GM18907 (cell line): ENCODE data around the gene GSTO1.
A peak's percentile ranks its signal among the peaks of the same experiment; 100 is the strongest.
"Not testable (repeated sequence)": the region's sequence is repeated elsewhere in the genome, so short reads cannot be mapped to it uniquely, and the experiment has no call there.

Experiments
- ATAC-seq: cut with Tn5 transposase; IDR thresholded peaks from one replicate; pipeline ENCODE4 v1.9.1; 2021; ENCODE audit warnings: mild to moderate bottlenecking, moderate library complexity; ENCODE audit not compliant: unreplicated experiment

The GSTO1 gene

DNA sequence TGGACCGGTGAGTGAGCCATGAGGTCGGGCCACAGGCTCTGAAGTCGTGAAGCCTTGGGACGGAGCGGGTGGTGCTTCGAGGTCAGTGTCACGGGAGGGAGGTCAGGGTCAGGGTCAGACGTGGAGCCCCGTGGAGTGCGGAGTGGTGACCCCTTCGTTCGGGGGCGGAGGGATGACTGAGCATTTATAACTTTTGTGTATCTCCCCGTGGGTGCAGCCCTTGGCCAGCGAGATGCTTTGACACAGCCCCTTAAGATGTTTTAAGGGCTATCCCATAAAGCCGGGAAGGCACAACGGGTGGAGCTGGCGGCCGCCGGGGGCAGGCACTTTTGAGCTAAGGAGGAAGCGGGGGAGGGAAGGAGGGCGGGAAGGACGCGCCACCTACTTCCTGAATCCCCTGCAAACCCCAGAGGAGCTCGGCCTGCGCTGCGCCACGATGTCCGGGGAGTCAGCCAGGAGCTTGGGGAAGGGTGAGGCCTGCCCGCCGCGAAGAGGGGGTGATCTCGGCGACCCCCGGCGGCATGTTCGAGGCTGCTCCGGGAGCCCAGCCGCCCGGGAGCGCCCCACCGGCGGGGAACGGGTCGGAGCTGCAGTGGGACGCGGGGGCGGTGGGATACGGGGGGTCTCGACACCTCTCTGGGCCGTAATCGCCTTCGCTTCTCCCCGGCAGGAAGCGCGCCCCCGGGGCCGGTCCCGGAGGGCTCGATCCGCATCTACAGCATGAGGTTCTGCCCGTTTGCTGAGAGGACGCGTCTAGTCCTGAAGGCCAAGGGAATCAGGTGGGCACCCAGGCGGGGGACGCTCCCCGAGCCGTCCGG, at the start of gene GSTO1:
TSS of gene GSTO1 (plus strand) at position 400 of the 818 bp plus-strand sequence. CDS start at position 437, 37 bp downstream.
- ATAC-seq: peak; percentile 81

DNA sequence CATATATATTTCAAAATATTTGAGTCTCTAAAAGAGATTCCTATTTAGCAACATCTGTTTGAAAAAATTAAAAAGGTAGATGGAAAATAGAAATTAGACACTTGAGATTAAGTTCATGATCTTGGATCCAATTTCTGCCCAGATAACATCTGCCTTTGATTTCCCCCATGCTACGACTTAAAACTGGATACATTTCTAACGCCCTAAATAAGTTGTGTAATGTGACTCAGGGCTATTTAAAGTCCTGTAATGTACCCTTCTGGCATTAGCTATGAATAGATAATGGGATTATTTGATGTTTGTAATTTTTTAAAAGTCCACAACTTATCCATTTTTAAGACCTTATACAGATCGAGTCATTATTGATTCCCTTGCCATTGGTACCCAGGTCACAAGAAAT, 46.0 kb upstream of the GSTO1 start:
- no peak for ATAC-seq

DNA sequence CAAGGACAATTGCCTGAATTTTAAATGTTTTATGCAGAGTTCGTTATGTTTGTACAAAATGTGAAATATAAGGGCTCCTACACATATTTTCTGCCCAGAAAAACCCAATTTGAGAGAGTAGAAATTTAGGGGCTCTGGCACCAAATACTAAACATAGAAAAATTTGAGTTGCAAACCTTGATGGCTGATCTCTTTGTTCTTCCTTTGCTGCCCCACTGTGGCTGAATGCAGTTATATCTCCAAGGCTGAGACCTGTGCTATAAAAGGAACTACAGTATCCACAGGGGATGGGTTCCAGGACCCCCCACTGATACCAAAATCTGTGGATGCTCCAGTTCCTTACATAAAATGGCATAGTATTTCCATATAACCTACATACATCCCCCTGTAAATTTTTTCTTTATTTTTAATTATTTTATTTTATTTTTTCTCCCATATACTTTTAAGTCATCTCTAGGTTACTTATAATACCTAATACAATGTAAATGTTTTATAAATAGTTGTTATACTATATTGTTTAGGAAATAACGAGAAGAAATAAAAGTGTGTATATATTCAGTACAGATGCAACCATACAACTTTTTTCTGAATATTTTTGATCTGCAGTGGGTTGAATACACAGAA, 45.0 kb upstream of the GSTO1 start:
- no peak for ATAC-seq

DNA sequence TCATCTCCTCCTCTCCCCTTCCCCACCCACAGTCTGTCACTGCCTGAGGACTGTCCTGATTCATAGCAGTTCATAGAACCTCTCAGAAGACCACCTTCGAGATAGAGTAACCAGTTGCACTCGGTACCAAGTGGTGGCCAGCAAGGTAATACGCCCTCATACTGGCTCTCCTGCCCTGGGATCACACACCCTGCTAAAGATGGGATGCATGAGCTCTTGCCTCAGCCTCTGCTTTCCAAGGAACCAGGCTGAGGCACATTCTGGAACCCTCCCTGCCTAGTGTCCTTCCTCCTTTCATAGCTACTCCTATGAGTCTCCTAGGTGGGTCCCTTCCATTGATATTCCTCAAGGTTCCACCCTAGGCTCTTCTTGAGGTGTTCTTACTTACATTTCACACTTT, 38.1 kb upstream of the GSTO1 start:
- ATAC-seq: no peak

DNA sequence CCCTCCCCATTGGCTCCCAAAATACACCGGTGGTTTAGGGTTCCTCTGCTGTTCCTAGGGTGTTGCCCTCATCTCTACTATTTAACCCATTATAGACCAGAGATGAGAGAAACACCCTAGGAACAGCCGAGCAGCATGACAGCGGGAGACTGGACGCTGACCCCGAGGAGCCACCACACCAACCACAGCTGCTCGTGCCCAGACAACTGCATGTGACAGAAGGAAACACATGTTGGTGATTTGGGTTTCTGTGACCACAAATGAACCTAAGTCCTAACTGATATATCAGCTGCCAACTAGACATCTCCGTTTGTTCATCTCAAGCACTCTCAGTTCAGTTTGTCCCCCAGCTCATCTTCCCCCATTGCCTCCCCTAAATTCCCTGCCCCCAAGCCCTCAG, 35.9 kb upstream of the GSTO1 start:
- ATAC-seq: no peak

DNA sequence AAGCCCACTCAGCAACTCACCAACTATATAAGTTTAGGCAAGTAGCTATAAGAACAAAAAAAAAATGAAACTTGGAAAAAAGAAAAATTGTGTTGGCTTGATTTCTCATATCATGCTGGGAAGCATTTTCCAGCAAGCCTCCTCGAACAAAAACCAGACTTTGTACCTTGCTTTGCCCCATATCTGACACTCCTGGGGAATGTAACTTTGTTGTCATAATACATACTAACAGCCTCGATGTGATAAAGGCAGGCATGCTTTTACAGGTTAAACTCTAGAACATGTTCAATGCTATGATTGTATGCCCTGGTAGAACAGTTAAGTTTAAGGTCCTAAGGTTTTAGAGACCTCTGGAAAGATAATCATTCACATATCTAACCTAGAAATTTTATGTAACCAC, 34.2 kb upstream of the GSTO1 start:
- ATAC-seq: no peak

DNA sequence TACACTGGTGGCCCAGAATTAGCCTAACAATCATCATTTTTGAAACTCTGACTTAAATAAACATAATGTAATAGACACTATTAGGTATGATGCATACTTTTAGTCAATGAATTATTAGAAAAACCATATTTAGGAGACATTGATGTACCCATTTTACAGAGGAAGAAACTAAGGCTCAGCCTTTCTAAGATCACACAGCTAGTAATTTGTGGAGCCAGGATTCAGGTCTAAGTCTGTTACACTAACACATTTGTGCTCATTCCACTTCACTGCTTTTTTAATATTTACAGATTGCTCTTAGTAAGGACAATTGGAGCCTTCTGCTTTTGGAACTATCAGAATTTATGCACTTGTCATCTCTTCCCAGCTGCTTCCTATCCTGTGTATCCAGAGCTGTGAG, 31.4 kb upstream of the GSTO1 start:
- no peak for ATAC-seq

DNA sequence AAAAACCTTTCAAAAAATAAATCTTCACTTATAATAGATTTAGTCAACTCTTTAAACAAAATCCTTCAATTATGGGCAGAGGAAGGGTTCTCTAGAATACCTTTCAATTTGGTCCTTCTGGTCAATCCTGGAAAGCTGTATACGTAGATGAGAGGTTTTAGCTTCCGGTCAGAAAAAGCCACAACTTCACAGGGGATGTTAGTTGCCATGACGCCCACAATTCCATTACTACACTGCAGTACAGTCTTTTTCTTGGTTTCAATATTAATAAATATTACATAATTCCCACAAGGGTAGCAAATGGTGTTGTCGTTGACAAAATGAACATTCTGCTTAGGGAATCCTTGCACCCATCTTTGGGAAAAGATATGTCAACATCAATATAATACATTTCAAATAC, 24.2 kb upstream of the GSTO1 start:
- no peak for ATAC-seq

DNA sequence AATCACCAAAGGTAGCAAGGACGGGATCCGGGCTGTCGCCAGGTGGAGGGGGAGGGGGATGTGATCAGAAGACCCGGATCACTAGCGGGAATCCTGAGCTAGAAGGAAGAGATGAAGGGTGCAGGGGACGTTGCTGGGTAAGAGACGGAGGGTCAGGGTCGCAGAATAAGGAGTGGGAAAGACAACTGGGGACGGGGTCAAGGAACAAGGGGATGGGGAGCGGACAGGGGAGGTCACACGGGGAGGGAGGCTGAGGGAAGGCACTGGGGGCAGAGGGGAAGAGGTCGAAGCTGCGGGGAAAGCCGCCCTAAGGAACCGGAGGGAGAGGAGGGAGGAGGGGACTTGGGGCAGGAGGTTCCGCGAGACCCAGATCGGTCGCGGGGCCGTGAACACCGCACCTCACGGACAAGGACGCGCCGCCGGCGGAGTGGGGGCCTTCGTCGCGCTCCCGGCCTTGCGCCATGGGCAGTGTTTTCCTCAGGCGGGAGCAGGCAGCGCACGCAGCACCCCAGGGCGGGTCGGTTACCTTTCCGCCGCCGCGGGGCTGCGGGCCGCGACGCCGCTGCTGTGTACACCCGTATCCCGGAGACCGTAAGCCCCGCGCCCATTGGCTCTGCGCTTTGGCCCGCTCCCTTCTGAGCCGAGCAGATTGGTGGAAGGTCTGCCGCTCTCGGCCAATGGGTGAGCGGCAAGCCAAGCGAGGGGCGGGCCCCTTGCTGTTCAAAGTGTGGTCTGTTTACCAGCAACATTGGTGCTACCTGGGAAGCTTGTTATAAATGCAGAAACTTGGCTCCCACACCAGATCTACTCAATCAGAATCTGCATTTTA, 22.7 kb upstream of the GSTO1 start, which contains the start of gene CFAP43:
TSS of gene CFAP43 (minus strand) at position 581 of the 829 bp plus-strand sequence. CDS start at position 463, 118 bp downstream.
- ATAC-seq: peak; percentile 100

DNA sequence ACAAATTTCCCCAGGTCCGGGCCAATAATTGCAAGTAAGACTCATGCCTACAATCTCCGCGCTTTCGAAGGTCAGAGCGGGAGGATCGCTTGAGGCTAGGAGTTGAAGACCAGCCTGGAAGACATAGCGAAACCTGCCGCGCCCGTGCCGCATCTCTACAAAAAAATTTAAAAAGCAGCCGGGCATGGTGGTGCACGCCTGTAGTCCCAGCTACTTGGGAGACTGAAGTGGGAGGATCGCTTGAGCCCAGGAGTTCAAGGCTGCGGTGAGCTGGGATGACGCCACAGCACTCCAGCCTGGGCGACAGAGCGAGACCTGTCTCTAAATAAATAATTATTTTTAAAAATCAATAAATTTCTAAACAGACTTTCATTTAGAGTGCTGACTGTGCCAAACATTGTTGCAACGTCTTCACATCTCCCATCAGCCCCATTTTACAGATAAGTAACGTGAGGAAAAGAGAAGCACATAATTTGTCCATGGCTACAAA, 22.0 kb upstream of the GSTO1 start:
- ATAC-seq: peak; percentile 5

DNA sequence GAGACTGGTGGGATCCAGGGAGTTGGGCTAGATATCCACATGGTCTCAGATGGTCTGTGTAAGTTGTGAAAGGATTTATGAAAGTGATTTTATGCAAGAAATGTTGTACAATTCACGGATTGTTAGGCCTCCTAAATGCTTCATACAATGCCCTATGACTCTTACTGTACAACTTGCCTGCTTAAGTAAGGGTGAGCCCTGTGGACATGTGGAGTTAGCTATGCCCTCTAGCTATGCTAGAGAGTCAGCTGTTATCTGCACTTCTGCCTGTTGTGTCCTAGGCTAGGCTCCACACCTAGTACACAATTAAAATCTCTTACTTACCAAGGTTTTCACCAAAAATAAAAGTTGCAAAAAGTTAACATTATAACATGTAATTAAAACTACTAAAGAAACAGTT, 20.9 kb upstream of the GSTO1 start:
- ATAC-seq: no peak

DNA sequence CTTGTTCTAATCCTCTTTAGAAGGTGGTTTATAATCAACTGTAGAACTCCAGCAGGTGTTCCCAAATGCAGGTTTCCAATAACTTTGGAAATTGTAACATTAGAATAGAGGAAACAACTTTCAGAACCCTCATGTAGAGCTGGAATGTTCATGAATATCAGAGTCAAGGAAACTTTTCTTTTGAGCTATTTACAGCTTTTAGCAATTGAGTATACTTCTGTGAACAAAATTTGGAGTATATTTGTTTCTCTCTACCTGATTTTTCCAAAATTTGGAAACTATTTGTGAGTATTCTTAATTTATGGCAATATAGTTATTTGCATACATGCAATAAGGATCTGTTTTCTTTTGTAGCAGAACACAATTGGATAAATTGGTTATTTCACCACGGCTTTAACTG, 19.8 kb upstream of the GSTO1 start:
- ATAC-seq: no peak

DNA sequence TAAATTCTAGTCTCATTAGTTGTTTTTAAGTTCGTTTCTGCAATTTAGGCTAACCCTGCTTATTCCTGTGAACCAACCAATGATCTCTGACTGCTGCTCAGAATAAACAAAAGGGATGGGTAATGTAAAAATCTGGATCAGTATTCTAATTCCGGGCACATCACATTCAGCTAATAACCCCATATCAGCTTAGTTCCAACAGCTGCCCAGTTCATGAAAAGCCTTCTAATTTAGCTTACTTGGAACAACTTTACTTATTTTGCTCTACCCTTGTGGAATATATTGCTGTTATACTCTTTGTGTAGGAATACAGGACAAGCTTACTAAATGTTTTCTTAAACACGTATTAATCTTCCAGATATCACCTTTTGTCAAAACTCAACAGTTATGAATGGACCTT, 18.9 kb upstream of the GSTO1 start:
- ATAC-seq: no peak

DNA sequence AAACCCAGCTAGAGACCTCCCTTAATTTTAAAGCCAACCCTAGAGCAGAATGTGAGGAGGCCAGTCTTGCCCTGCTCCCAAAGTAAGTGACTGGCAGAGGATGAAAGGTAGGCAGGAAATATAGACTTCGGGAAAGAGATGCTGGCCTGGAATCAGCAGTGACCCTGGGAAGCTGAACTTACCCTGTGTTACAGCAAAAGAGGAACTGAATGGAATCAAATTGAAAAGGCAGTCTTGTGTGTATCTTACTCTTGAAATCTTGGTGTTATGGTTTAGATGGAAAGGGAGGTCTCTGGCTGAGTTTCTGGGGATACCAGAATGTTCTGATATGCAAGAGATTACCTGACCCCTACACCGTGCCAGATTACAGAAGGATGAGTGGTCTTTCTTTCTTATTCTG, 14.6 kb upstream of the GSTO1 start:
- no peak for ATAC-seq

DNA sequence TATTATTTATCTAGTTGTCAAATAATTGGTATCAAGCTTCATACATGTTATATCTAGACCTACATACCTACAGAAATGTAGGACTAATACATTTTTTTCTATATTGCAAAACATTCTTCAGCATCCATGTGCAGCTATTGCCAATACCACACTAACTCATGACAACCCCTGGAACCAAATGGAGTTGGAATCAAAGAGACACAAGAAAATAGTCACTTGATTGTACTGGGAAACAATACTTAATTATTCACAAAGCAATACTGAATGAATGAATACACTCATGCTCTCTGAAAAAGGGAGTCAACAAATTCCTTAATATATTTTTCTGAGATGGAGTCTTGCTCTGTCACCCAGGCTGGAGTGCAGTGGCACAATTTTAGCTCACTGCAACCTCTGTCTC, 12.1 kb upstream of the GSTO1 start:
- no peak for ATAC-seq

DNA sequence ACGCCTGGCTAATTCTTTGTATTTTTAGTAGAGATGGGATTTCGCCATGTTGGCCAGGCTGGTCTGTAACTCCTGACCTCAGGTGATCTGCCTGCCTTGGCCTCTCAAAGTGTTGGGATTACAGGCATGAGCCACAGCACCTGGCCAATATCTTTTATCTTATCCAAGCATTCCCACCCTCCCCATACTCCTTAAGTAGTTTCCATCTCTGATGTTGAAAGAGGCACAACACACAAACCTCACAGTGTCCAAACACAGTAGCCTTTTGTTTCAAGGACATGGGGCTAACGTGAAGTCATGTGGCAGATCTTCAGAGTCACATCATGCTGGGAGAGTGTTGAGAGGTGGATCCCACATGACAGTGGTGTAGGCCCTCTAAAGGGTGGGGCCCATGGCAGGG, 11.7 kb upstream of the GSTO1 start:
- not testable (repeated sequence) for ATAC-seq

DNA sequence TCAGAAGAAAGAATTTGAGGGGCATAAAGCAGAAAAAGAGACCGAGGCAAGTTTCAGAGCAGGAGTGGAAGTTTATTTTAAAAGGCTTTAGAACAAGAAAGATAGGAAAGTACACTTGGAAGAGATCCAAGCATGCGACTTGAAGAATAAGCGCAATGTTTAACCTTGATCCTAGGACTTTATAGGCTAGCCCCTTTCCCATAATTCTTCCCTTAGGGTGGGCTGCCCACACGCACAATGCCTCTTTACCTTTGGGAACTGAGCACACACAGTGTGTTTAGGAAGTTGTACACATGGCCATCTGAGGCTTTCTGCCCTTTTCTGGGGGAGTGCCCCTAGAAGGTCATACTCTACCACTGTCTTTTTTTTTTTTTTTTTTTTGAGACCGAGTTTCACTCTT, 11.2 kb upstream of the GSTO1 start:
- no peak for ATAC-seq

DNA sequence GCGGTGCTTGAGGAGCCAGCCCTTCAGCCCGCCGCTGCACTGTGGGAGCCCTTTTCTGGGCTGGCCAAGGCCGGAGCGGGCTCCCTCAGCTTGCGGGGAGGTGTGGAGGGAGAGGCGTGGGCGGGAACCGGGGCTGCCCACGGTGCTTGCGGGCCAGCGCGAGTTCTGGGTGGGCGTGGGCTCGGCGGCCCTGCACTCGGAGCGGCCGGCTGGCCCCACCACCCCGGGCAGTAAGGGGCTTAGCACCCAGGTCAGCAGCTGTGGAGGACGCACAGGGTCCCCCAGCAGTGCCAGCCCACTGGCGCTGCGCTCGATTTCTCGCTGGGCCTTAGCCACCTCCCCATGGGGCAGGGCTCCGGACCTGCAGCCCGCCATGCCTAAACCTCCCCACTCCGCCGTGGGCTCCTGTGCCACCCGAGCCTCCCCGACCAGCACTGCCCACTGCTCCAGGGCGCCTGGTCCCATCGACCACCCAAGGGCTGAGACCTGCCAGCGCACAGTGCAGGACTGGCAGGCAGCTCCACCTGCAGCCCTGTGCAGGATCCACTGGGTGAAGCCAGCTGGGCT, 9.5 kb upstream of the GSTO1 start:
- no peak for ATAC-seq

DNA sequence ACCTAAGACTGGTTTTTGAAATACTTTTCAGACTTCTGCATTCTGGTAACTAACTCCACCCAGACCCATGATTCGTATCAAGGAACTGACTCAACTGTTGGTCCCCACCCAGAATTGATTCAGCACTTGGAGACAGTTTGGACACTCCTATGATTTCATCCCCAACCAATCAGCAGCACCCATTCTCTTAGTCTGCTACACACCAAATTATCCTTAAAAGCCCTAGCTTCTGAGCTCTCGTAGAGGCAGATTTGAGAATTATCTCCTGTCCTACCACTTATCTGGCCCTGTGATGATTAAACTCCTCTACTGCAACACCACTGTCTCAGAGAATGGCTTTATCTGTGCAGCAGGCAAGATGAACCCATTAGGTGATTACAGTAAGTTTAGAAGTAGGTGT, 7.7 kb upstream of the GSTO1 start:
- no peak for ATAC-seq

DNA sequence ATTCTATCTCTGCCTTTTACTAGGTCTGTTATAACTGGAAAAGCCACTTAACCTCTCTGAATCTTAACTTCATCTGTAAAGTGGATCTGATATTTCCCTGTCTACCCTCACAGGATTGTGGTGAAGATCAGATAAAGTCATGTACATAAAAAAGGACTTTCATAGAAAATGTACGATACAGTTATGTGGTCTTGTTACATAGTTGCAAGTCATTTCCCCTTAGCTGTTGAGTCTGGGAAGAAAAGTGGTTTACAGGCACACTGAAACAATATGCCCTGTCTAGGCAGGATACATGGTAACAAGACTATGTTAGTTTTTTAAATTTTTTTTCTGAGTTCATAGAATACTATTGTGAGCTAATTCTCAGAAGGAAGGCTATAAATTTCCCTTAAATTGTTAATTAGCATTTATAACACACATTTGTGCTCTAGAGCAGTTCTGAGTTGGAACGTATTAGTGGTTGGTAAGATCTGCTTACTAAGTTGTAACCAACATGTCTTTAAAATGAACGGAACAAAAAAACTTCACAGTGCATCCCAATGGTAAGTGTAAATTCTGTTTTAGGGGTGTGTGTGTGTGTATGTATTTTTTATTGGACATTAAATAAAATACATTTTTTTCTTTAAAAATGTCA, 7.1 kb upstream of the GSTO1 start:
- no peak for ATAC-seq

DNA sequence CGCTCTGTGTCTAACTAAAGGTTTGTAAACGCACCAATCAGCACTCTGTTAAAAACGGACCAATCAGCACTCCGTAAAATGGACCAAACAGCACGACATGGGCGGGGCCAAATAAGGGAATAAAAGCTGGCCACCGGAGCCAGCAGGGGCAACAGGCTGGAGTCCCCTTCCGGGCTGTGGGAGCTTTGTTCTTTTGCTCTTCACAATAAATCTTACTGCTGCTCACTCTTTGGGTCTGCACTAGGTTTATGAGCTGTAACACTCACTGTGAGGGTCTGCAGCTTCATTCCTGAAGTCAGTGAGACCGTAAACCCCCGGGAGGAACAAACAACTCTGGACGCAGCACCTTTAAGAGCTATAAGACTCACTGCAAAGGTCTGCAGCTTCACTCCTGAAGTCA, 5.8 kb upstream of the GSTO1 start:
- not testable (repeated sequence) for ATAC-seq
